Measurements from ENCODE around the gene SGTA. TPM values are rescaled to one million over a fixed set of nuclear protein-coding genes. Genes with fewer than 3 reads are reported as not detected.

Gene SGTA
- total RNA-seq, 1 experiment from 2014 or later = 109 TPM

DNA sequence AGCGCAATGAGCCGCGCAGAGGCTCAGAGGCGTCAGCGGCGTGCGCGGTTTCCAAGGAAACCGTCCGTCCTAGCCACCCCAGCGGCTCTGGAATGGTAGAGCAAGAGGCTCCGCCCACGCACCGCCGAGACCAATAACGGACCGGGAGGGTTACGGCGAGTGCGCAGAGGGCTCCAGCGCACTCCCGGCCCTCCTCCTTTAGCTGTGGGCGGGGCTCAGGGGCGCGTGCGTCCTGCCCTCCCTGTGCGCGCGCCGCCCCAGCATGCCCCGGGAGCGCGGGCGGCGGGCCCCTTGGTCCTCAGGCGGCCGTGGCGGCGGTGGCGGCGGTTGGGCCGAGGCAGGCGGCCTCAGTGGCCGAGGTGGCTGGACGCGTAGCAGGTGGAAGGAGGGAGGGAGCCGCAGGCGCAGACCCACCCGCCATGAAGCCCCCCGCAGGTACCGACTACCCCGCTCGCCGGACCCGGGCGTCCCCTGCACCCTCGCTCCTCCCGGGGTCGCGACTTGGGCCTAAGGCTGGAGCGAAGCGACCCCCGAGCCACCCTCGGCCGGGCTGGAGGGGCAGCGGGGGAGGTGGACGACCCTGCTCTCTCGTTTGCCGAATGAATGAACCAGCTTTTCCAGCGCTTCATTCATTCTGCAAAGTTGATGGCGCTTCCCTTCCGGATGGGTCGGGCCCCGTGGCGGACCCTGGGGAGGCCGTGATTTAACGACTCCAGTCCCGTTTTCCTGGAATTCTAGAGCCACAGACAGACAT is 2.3 kb upstream of the SGTA start, which contains the start of gene THOP1 (continued):
- TF ChIP-seq SRF (IDR thresholded peaks at IDR 0.05; ENCODE audit: low read depth) (no peak), ZFX (IDR thresholded peaks at IDR 0.05) (peak; percentile 93; the same call in 1 of the 2 replicates), CBX3 (IDR thresholded peaks at IDR 0.05; ENCODE audit: low read depth) (no peak)
- TF ChIP-seq, protein P1, sequence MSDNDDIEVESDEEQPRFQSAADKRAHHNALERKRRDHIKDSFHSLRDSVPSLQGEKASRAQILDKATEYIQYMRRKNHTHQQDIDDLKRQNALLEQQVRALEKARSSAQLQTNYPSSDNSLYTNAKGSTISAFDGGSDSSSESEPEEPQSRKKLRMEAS (IDR thresholded peaks at IDR 0.05) = peak; percentile 68

DNA sequence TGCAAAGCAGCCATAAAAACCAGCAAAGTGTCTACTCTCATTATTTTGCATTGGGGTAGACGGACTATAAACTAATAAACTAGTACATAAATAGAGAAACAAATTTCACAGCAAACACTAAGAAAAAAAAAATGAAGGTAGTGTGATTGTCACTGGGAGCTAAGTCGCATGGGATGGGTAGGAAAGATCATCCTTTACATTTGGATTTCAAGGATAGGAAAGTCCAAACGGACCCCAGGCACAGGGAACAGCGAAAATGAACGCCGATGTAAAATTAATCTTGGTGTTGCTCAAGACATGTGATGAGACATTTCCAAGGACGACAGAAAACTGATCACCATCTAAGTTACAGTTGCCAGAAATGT is 690 bp upstream of the SGTA start:
- Histone ChIP-seq H3K79me2 (ENCODE audit: insufficient read depth, low read length) (peaks cover 79% of the 10 kb centered on the region), H2AFZ (ENCODE audit: low read depth, low read length, poor library complexity, severe bottlenecking) (no peak overlapping the region), H3K4me2 (ENCODE audit: low read length) (peak overlapping the region; percentile 53), H3K4me3 (replicated peaks in 1 of 2; ENCODE audit: low read depth in 1 of 2, low read length in 2 of 2) (peak overlapping the region in 1 of 2 experiments; percentile 84; a peak in 2 of 4 replicates), H3K36me3 (ENCODE audit: control insufficient read depth in 1 of 2, insufficient read depth in 2 of 2, low read length in 2 of 2) (peaks cover 0 to 16% of the 10 kb centered on the region in 2 experiments; a peak in 1 of 4 replicates), H3K27ac (ENCODE audit: low read depth, low read length) (peak overlapping the region; percentile 87), H3K9me3 (ENCODE audit: control insufficient read depth in 1 of 2, insufficient read depth in 1 of 2, low read depth in 1 of 2, low read length in 2 of 2) (no peaks in the 10 kb centered on the region), H3K9me2 (ENCODE audit: insufficient read depth) (no peaks in the 10 kb centered on the region), H3K4me1 (ENCODE audit: control insufficient read depth in 1 of 2, insufficient read depth in 2 of 2, low read length in 2 of 2) (peaks cover 26 to 42% of the 10 kb centered on the region in 2 experiments), H3K27me3 (ENCODE audit: insufficient read depth, low read length) (no peaks in the 10 kb centered on the region), H3K9ac (ENCODE audit: low read length) (peak overlapping the region; percentile 44), H4K20me1 (ENCODE audit: insufficient read depth) (peaks cover 6% of the 10 kb centered on the region; the same call in 1 of the 2 replicates)
- intact Hi-C loops (cut with micrococcal nuclease) = no loop called here
- ATAC-seq (no peak), DNase-seq (ENCODE audit: low read depth, low spot score) (no peak)
- ChIA-PET POLR2A (interaction anchor here (1.1 kb wide), 1 partner anchor 308 kb away, joined by 4 read pairs; the partner anchor contains the start of gene GADD45B), CTCF (interaction anchor here (0.9 to 1.1 kb wide), 2 partner anchors 136 to 345 kb away, joined by 3 to 6 read pairs; no protein-coding TSS in a partner anchor), RAD21 (ENCODE audit: low non-redundant PET in 1 of 2, low total read pairs in 2 of 2, uncharacterized antibody in 2 of 2, unreplicated experiment in 2 of 2) (no interaction called here)
- TF ChIP-seq FOSL1 (IDR thresholded peaks at IDR 0.05; ENCODE audit: low read depth) (no peak), ELF1 (IDR thresholded peaks at IDR 0.05; ENCODE audit: borderline replicate concordance, low read depth) (no peak), REST (IDR thresholded peaks at IDR 0.05; ENCODE audit: low read depth) (no peak), EGR1 (IDR thresholded peaks at IDR 0.05; ENCODE audit: low read depth) (no peak), RAD21 (IDR thresholded peaks at IDR 0.05; ENCODE audit: low read depth) (no peak), CBX3 (IDR thresholded peaks at IDR 0.05; ENCODE audit: low read depth) (no peak), EZH2 (IDR thresholded peaks at IDR 0.05) (no peak), JUND (IDR thresholded peaks at IDR 0.05) (no peak), YY1 (IDR thresholded peaks at IDR 0.05; ENCODE audit: extremely low read depth, insufficient replicate concordance, low read depth, low read length) (no peak), ZFX (IDR thresholded peaks at IDR 0.05) (no peak), SP1 (IDR thresholded peaks at IDR 0.05; ENCODE audit: low read depth) (no peak), POLR2A (IDR thresholded peaks at IDR 0.05; ENCODE audit: borderline replicate concordance, extremely low read depth, insufficient read depth, insufficient read length) (no peak)
- TF ChIP-seq, protein P1 (IDR thresholded peaks at IDR 0.05) = no peak
- no TSS peak for BruUV-seq (replicated peaks)

Measured in HCT116 (cell line).